Stimulated activated CD4-positive, alpha-beta T cell treated with anti-CD3 and anti-CD28 coated beads, TNF-alpha, amount 100 ng/mL, for 24 hours (primary cell): ENCODE results near the gene PRR36.
"Not testable (repeated sequence)": the region's sequence is repeated elsewhere in the genome, so short reads cannot be mapped to it uniquely, and the experiment has no call there.

Experiments
- DNase-seq, 3 experiments: peaks; one replicate each; pipeline ENCODE4 v3.0.0-alpha.2; 2020; ENCODE audit warnings: low read depth in 3 of 3

Gene PRR36

DNA sequence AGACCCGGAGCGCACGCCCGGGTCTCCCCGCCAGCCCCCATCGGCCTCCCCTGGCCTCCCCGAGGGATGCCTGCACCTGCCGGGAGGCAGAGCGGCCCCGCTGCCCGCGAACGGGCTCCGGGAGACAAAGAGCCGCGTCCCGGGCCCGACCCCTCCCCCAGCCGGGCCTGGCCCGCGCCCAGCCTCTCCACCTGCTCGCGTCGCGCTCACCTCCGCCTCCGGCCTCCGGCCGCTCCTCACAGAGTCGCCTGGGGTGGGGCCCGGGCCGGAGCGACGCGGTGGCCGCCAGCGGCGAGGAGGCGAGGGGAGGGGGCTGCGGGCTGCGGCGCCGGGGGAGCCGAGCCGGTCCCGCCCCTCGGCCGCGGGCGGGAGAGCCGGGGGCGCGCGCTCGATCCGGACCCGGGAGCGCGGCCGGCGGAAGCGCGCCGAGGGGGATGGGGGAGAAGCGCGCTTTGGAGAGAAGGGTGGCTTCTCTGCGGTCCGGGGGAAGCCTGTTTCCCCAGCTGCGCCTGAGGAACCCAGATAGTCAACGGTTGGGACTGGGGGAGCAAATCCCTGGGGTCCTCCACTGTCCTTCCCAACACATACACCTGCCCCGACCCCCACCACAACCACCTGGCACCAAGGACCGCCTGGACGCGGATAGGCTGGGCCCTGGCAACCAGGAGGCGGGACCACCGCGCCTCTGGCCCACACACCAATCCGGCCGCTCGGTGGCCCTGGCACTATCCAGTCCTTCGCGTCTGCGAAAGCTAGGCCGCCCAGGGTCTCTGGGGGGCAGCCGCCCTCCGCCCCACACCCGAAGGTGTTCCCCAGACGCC, at the start of gene PRR36:
Gene PRR36 (minus strand): TSS at position 315 of the 821 bp plus-strand sequence. CDS start 701 bp downstream, outside the sequence.
- DNase-seq: no peak

DNA sequence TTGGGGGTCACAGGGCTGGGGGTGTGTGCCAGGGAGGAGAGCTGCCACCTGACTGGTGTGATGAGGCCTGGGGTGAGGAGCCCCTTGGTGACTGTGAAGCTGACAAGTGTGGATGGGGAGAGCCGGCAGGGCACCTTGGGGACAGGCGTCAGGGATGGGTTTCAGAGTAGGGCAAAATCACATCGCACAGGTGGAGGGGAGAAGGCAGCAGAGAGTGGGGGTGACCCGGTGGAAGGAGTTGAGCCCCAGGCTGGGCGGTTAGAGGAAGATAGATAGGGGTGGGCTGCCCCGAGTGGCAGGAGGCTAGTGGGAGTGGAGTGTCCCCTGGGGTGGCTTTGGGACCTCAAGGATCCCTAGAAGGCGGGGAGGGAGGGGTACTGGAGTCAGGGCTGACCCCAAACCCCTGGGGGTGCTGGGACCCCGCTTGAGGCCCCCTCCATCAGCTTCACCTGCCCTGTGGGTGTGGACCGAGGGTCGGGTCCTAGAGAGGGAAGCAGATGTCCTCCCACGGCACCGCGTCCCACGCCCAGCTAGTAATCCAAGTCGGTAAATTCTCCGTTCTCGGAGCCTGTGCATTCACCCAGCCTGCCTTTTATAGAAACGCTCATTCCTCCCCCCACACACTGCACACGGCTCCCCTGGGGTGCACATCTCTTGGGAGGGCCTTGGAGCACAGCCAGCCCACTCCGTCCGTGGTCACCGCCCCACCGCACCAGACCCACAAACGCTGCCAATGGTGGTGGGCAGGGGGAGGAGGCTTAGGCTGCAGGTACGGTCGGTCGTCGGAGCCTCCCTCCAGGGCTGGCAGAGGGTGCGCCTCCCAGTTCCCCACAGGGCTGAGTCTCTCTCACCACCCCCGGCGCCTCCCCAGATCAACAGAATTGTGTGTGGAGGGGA, 49.4 kb upstream of the PRR36 start:
- no peak for DNase-seq

DNA sequence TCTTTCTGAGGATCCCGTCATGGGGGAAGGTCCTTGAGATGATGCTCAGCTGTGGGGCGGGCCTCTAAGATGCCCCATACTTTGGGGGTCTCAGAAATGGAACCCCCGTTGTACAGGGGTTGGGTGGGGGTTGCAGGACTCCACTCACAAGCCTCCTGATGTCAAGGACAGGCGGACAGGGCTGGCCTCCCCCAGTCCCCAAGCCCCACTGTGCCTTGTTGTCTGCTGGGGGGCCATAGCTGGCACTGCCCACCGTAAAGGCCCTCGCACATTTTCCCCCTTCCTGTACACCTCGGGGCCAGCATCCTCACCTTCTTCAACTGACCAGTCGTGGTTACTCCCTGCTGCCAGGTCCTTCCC, 48.6 kb upstream of the PRR36 start:
- DNase-seq: no peak

DNA sequence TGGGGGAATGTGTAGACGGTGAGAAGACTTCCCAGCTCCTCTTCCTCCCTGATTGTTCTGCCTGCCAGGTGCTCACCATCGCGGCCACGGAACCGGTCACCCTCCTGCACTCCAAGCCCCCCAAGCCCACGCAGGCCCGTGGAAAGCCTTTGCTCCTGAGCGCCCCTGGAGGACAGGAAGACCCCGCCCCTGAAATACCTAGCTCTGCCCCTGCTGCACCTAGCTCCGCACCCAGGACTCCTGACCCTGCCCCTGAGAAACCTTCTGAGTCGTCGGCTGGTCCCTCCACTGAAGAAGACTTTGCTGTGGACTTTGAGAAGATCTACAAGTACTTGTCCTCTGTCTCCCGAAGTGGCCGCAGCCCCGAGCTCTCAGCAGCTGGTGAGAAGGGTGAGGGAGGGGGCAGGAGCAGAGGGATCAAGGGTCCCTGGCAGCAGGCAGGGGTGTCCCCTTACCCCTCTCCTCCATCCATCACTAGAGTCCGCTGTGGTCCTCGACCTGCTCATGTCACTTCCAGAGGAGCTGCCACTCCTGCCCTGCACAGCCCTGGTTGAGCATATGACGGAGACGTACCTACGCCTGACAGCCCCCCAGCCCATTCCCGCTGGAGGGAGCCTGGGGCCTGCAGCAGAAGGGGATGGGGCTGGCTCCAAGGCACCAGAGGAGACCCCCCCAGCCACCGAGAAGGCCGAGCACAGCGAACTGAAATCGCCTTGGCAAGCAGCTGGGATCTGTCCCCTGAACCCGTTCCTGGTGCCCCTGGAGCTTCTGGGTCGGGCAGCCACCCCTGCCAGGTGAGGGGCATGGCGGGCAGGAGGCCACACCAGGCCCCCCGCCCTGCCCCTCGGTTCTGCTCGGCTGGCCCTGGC, 48.0 kb upstream of the PRR36 start:
- DNase-seq: no peak

DNA sequence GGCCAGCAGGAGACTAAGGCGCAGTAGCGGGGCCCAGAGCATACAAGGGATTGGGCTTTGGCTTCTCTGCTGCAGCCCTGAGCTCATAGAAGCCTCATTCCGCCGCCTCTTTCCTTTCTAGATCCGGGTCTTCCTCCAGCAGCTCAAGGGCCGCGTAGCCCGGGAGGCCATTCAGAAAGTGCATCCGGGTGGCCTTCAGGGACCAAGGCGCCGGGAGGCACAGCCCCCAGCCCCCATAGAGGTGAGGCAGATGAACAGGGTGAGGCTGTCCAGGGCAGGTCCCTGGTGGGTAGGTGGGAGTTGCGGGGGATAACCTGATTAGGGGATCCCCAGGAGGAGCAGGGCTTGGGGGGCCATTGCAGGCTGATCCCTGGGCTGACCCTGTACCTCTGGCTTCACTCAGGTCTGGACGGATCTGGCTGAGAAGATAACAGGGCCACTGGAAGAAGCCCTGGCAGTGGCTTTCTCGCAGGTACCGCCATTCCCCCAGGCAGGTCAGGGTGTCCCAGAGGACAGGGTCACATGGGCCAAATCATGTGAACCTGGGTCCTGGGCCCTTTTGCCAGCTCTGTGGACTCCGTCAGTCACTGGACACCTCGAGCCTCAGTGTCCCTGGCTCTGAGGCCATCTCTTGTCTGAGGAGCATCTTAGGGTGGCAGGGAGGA, 47.2 kb upstream of the PRR36 start:
- no peak for DNase-seq

DNA sequence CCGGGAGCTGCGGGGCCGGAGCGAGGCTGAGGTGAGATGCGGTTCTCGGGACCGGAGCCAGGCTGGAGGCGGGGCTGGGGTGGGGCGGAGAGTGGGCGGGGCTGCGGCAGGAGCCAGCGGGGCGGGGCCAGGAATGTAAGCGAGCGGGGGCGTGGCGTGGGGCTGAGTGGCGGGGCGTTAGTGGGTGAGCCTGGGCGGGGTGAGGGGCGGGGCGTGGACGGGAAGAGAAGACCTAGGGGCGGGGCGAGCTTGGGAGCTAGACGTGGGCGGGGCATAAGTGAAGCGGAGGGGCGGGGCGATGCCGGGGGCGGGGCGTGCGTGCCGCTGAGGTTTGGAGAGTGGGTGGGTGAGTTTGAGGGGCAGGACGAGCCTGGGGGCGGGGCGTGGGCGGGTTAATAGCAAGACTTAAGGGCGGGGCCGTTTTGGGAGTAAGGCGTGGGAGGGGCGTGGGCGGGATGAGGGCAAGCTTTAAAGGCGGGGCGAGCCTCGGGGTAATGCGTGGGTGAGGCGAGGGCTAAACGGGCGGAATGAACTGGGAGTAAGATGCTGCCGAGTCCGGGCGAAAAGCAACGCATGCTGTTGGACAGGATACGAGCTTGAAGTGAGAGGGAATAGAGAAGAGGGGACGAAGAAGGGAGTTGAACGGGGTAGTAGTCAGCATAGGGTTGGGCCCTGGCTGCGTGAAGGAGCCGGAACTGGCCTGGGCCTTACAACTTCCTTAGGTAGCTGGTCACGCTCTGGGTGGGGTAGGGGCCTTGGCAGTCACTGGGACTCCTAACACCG, 46.5 kb upstream of the PRR36 start:
- DNase-seq: peak; percentile 98 to 99 (median 99)

DNA sequence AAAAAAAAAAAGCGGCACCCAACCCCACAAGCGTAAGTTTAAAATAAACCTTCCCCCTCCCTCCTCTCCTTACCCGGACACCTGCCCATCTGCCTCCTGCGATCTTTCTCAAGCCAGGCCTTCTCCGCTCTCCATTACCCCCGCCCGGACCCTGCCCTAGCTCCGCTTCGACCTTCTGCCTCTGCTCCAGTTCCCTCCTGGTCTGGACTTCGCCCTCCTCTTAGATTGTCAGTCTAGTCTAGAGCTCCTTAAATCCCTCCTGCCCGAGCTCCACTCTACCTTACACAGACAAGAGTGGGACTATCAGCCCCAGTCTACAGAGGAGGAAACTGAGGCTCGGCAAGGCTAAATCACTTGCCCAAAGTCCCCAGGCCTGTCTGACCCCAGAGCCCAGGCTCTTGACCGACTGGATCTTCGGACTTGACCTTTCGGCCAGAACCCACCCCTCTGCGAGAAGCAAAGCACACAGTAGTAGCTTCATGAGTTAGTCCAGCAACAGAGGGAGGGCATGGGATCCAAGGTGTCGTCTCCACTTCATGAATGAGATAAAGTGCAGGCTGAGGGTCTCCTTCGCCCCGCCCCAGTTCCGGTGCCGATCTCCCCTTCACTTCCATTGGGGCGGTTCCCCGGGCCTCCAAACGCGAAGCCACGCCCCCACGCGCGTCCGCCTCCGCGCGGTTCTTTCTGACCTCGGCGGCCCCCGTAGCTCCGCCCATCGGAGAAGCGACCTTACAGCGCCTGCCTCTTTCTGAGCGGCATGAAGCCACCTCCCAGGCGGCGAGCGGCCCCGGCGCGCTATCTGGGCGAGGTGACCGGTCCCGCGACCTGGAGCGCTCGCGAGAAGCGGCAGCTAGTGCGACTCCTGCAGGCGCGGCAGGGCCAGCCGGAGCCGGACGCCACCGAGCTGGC, 45.7 kb upstream of the PRR36 start, which contains the start of gene SNAPC2:
Gene SNAPC2 (plus strand): TSS at position 729 of the 909 bp plus-strand sequence. CDS start 29 bp downstream, at position 758.
- DNase-seq: peak; percentile 93 to 96 (median 94)

DNA sequence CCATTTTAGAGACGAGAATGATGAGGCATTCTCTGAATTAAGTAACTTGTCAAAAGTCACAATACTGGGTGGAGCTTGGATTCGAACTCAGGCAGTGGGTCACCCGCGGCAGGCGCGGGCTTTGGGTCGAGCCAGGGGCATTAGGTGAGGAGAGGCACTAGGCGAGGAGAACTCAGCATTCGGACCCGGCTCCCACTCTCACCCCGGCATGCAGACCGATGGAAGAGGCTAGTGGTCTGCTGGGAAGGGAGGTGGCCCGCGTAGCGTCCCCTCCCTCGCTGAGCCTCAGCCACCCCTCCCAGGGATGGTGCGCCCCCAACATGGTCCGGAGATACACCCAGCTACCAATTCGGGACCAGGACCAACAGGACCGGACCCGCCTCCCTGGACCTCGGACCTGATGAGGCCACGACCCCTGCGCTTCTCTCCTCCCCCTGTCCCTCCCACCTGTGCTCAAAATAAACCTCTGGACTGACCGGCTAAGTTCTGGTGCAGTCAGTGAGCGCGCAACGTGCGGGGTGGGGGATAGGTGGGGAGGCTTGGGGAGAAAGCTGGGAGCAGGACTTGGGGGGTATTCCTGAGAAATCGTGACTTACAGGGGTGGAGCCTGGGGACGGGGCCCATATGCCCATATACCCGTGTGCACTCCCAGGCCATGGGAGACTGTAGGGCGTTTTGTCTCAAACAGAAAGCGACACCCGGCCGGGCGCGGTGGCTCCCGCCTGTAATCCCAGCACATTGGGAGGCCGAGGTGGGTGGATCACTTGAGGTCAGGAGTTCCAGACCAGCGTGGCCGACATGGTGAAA, 44.6 kb upstream of the PRR36 start:
- DNase-seq: no peak

DNA sequence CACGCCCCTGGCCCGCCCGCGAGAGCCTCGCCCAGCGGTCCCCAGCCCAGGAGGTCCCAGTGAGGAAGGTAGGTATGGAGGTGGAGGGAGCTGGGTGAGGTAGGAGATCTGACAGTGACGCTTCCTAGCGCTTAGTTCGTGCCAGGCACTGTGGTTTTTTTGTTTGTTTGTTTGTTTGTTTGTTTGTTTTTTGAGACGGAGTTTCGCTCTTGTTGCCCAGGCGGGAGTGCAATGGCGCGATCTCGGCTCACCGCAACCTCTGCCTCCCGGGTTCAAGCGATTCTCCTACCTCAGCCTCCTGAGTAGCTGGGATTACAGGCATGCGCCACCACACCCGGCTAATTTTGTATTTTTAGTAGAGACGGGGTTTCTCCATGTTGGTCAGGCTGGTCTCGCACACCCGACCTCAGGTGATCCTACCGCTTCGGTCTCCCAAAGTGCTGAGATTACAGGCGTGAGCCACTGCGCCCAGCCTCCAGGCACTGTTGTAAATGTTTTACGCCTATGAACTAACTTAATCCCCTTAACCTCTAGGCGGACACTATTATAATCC, 43.9 kb upstream of the PRR36 start:
- DNase-seq: not testable (repeated sequence)

DNA sequence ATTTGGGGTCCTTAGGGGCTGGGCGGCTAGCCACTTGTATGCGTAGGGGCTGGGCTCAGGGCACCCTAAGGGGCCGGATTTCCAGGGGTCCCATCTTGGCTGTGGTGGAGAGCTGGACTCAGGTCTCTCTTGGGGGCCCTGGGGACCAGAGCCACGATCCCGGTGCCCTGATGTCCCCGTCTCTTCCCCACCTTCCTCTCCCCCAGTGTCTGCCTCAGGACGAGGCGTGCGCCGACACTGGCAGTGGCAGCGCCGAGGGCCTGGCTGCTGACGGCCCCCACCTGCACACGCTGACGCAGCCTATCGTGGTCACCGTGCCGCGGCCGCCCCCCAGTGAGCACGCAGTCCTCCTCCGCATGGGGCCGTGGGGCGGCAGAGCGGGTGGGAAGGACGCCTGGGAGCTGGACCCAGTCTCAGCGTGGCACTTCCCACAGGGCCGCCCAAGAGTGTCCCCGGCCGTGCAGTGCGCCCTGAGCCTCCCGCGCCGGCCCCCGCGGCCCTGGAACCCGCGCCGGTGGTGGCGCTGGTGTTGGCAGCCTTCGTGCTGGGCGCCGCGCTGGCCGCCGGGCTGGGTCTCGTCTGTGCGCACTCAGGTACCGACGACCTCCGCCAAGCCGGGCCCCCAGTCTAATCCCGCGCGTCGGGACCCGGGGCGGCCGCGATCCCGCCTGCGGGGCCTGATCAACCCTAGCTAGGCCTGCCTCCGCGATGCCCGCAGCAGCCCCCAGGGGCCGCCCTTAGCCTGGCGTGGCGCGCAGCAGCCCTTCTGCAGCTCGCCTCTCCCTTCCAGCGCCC, 43.3 kb upstream of the PRR36 start:
- peak in 2 of 3 experiments; percentile 25 to 59 for DNase-seq

DNA sequence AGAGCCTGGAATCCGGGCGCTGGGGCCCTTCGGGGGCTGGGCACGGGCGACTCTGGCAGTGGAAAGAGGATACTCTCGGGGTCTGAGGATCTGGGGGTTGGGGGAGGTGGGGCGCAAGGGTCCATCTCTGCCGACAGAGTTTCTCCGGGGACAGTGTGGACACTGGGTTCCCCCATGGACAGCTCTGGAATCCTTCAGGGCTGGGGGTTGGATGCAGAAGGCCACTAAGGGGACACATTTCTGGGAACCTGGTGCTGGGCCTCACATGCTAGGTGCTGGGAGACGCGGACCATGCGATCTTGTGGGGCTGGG, 42.7 kb upstream of the PRR36 start:
- DNase-seq: no peak

DNA sequence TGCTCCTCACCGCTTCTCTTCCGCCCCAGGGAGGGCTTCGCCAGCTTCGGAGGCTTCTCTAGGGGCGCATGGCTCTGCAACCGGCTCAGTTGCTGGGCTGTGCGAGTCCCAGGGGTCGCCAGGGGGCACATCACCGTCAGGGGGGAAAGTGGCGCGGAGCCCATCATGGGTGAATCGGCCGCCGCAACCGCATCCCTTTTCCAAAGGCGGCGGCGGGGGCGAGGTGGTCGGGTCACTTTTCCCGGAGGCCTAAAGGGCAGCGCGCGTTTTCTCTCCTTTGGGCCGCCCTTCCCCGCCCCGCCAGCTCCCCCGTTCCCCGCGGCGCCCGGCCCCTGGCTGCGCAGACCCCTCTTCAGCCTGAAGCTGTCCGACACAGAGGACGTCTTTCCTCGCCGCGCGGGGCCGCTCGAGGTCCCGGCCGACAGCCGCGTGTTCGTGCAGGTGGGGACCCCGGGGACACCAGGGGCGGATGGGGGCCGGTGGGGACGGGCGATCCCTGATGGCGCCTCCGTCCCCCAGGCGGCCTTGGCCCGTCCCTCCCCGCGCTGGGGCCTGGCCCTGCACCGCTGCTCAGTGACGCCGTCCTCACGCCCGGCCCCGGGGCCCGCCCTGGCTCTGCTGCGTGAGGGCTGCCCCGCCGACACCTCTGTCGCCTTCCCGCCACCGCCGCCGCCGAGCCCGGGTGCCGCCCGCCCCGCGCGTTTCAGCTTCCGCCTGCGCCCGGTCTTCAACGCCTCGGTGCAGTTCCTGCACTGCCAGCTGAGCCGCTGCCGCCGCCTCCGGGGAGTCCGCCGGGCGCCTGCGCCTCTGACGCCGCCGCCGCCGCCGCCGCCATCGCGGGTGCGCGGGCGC, 42.1 kb upstream of the PRR36 start:
- peak; percentile 26 to 62 (median 31) for DNase-seq

DNA sequence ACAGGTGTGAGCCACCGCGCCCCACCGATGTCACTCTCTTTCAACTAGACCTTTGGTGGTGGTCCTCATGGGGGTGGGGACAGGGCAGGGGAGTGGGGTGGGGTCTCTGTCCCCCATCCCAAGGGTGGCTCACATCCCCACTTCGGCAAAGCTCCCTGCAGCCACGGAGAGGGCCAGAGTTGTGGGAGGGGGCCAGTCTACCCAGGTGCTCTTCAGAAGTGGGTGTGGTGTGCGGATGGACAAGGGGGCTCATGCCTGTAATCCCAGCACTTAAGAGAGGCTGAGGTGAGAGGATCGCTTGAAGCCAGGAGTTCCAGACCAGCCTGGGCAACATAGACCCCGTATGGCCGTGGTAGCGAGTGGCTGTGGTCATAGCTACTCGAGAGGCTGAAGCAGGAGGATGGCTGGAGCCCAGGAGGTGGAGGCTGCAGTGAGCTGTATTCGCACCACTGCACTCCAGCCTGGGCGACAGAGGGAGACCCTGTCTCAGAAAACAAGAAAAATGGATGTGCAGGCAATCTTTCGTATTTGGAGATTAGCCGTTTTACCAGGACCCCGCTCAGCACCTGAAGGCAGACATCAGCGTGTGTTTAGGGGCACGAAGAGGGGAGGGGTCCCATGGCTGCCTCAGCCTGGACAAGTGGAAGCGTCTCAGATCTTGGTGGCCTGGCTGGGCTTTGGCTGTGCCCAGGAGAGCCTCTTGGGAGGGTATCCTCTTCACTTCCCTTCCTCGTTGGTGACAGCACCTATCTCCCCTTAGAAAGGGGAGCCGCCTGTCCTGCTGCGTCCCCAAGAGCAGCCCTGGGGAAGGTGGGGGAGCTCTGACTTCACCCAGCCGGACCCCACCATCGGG, 41.3 kb upstream of the PRR36 start:
- no peak for DNase-seq

DNA sequence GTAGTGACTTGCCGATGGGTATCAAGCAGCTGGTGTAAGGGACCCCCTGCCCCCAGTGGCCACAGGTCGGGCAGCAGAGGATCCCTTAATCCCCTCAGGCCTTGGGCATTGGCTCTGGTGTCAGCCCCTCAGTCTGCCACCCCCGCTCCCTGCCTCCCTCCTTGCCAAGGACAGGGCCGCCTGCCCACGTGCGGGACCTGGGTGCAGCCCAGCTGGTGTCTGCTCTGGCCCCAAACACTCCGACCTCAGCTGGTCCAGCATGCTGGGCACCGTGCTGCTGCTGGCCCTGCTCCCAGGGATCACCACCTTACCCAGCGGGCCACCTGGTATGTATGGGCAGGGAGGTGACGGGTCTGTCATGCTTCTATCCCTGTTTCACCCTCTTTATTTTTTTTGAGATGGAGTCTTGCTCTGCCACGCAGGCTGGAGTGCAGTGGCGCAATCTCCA, 40.4 kb upstream of the PRR36 start, which contains the start of gene TGFBR3L:
Gene TGFBR3L (plus strand): TSS at position 233 of the 448 bp plus-strand sequence.
- no peak for DNase-seq

DNA sequence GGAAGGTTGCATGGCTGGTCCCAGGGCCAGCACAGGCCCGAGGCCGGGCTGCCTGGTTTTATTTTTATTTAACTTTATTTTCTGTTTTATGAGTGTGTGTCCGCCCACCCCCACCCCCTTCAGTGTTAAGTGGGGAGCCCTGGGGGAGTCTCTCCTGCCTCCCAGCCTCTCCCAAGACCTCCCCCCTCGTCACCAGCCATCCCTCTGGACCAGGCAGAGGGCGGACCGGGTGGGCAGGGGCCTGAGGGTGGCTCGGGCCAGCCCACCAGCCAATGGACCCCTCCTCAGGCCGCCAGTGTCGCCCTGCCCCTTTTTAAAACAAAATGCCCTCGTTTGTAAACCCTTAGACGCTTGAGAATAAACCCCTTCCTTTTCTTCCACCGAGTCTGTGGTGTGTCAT, 39.9 kb upstream of the PRR36 start:
- no peak for DNase-seq
